GM21360 (cell line): ENCODE measurements around the gene CREB3L4.

Experiments
- ATAC-seq: cut with Tn5 transposase; IDR thresholded peaks from one replicate; pipeline ENCODE4 v1.9.1; 2021; ENCODE audit warnings: mild to moderate bottlenecking, moderate library complexity; ENCODE audit not compliant: unreplicated experiment

Gene CREB3L4, protein sequence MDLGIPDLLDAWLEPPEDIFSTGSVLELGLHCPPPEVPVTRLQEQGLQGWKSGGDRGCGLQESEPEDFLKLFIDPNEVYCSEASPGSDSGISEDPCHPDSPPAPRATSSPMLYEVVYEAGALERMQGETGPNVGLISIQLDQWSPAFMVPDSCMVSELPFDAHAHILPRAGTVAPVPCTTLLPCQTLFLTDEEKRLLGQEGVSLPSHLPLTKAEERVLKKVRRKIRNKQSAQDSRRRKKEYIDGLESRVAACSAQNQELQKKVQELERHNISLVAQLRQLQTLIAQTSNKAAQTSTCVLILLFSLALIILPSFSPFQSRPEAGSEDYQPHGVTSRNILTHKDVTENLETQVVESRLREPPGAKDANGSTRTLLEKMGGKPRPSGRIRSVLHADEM

DNA sequence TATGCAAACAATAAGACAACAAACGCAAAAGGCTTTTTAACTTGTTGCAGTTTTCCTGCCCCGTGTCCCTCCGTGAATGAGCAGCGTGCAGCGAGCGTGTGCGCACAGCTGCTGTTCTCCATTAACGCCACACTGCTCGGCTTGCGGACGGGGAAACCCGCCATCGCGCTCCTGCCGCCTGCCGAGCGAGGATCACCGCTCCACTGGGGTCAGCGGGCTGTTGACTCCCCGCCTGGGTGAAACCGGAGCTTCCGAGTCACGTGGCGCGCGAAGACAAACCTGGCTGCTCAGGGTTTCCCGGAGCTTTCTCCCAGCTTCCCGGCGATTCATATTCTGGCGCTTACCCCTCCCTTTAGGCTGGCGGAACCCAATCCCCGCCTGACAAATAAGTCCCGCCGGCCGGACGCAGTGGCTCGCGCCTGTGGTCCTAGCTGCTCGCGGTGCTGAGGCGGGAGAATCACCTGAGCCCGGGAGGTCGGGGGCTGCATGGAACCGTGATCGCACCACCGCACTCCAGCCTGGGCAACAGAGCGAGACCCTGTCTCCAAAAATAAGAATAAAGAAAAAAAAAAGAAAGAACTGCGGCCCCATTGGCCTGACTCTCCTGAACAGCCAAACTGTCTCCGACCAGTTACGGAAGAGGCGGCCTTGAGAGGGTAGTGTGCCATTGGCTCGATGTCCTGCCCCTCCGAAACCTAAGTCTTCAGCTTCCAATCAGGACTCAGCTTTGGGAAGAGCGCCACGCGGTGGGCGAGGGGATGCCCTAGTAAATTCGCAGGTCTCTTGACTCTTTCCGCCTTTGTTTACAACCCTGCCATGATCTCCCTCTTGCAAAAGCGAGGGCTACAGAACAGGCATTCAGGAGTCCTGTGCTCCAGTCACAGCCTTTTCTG, at the start of gene CREB3L4:
Gene CREB3L4, plus strand, starts transcription at position 796 of the 893 bp plus-strand sequence. CDS start 624 bp downstream, outside the sequence.
- ATAC-seq = peak; percentile 66

- ATAC-seq = no peak
Measured at GRCh38 chr1:153919876-153920852, 47.5 kb upstream of the CREB3L4 start.

- no peak for ATAC-seq
Measured at GRCh38 chr1:153921080-153921802, 46.5 kb upstream of the CREB3L4 start.

- ATAC-seq = no peak
Measured at GRCh38 chr1:153921803-153922075, 46.0 kb upstream of the CREB3L4 start.

DNA sequence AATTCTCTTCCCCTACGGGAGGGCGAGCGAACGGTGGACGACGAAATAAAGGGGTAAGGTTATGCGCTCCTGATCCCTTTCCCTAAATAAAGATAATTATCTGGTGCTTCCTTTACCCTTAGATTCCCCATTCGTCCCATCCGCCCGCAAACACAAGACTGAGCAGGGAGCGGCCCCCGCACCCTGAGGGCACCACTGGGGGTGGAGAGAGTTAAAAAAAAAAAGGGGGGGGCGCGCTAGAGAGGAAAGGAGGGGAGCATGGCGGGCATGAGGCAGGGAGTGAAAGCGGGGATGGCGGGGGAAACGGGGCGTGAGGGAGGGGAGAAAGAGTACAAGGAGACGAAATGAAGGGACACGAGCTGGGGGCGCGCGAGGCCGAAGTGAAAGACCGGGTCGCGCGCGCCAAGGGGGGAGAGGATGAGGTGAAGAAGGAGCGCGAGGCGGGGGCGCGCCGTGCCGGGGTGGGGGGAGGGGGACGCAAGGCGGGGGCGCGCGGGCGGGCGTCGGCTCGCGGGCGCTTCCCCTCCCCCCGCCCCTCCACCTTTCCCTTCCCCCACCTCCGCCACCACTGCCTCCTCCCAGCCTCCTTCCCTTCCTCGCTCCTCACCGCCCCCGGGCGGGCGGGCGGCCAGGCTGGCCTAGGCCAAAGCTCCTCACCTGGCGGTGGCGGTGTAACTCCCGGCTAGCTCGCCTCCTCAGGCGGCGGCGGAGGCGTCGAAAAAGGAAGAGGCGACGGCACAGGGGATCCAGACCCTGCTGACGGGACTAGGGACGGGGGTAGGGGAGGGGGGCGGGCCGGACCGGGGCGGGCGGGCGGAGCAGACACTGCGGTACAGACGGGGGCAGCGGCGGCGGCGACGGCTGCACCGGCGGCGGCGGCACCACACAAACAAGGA, 45.4 kb upstream of the CREB3L4 start:
- ATAC-seq = peak; percentile 35

DNA sequence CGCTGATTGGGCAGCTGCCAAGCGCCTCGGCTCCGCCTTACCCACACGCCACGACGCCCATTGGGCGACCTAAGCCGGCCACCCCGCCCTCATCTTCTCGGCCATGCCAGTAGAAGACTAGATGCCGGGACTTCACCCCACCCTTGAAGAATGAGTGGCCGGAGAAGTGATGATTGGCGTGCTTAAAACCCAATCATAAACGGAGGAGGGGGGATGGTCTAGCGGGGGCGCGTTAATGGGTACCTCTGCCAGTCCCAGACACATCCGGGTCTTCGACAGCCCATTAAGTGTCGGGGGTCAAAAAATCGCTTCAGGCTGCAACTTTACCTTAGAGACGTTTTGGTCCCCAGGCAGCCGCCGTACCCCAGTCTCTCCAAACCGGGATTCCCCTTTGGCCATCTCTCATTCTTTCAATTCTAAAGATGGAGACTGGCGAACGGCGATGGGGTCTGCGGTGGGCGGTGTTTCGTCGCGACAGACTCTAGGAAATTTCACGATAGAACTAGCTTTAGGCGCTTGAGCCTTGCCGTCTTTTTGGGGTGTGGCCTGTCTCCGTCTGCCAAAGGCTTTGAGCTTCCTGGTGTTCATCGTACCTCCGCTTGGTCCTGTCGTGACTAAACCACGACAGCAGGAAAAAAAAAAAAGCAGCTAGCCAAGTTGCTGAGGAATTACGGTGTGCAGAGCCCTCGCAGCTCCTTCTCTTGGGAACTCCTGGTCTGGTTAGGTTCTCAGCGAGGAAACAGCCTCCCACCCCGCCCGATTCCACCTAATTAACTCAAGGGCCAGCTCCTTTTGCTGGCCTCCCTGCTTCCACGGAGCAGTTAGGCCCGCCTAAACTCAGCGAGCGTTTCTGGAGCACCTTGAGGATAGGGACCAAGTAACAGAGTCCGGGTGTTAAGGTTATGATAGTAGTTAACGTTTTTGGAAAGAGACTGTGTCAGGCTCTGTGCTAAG, 44.5 kb upstream of the CREB3L4 start, which contains the start of gene GATAD2B:
Gene GATAD2B, minus strand, starts transcription at position 1 of the 954 bp plus-strand sequence. CDS start 94,625 bp downstream, outside the sequence.
- ATAC-seq = peak; percentile 88

GRCh38 chr1:153926405-153926804, 41.3 kb upstream of the CREB3L4 start:
- ATAC-seq = no peak

GRCh38 chr1:153928245-153928644, 39.5 kb upstream of the CREB3L4 start:
- ATAC-seq = no peak

GRCh38 chr1:153928791-153929341, 38.8 kb upstream of the CREB3L4 start:
- no peak for ATAC-seq

- no peak for ATAC-seq
Measured at GRCh38 chr1:153929426-153929825, 38.3 kb upstream of the CREB3L4 start.

GRCh38 chr1:153929981-153930948, 37.4 kb upstream of the CREB3L4 start:
- no peak for ATAC-seq

GRCh38 chr1:153932156-153933131, 35.3 kb upstream of the CREB3L4 start:
- ATAC-seq = no peak

DNA sequence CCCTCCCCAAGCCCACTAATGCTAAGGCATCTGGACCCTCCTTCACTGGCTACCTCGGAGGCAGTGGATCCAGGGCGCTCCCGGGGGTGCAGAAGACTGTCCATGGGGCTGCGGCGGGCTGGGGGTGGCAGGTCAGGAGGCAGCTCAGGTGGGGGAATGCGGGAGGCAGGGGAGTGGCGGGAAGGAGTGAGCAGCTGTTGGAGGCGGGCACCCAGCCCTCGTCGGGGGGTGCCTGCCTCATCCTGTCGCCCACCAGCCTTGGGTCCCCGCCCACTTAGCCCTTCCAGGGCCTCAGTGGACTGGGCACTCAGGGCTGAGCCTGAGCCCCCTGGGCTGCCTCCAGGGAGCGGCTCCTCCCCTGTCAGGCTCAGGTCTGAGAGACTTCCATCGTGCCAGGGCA, 34.3 kb upstream of the CREB3L4 start:
- no peak for ATAC-seq

- no peak for ATAC-seq
Measured at GRCh38 chr1:153933955-153934354, 33.7 kb upstream of the CREB3L4 start.

GRCh38 chr1:153934746-153935145, 33.0 kb upstream of the CREB3L4 start:
- no peak for ATAC-seq
